Measurements from ENCODE around the gene DCBLD2. TPM values are rescaled to one million over a fixed set of nuclear protein-coding genes. Genes with fewer than 3 reads are reported as not detected.

Gene DCBLD2
- total RNA-seq, 1 experiment from 2014 or later, result 33.6 TPM

DNA sequence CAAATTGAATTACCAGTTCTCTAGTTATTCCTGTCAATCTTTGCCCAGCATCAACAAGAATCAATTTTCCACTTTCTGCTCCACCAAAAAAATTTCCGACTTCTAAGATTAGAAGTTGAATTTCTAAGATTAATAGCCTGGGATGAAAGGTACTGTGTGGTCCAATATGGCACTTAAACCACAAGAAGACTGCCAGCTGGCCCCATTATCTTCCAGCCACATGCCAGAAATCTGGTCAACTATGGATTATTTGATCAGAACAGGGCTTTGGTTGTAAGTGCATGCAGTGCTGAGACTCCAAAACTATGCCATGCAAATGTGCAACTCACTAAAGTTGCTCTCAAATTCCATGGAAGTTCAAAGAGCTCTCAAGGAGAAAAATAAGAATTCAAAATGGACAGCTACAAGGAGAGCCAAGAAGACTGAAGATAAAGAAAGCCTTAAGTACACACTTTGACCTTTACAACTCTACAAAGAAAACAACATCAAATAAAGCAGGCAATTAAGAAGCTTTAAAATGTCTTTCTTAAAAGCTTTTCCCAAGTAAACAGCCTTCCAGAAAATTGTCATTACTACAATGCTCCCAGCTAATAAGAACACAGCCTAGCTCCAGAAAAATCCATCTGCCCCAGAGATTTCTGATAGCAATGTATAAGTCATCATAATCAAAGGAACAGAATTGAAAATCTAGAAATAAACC lies 74.1 kb downstream of the DCBLD2 start:
- intact Hi-C loops (cut with micrococcal nuclease; ENCODE audit: unreplicated experiment), result loop anchor here (10.0 kb wide), 1 partner anchor 957 kb away; no protein-coding TSS in a partner anchor
- TF ChIP-seq EZH2 (IDR thresholded peaks at IDR 0.05; ENCODE audit: borderline replicate concordance, low read depth, low read length, poor library complexity, severe bottlenecking), result no peak
- TF ChIP-seq, protein P1, sequence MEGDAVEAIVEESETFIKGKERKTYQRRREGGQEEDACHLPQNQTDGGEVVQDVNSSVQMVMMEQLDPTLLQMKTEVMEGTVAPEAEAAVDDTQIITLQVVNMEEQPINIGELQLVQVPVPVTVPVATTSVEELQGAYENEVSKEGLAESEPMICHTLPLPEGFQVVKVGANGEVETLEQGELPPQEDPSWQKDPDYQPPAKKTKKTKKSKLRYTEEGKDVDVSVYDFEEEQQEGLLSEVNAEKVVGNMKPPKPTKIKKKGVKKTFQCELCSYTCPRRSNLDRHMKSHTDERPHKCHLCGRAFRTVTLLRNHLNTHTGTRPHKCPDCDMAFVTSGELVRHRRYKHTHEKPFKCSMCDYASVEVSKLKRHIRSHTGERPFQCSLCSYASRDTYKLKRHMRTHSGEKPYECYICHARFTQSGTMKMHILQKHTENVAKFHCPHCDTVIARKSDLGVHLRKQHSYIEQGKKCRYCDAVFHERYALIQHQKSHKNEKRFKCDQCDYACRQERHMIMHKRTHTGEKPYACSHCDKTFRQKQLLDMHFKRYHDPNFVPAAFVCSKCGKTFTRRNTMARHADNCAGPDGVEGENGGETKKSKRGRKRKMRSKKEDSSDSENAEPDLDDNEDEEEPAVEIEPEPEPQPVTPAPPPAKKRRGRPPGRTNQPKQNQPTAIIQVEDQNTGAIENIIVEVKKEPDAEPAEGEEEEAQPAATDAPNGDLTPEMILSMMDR (conservative IDR thresholded peaks at IDR 0.05; ENCODE audit: low read depth, low read length), result no peak
- Histone ChIP-seq H3K4me1 (ENCODE audit: insufficient read depth, low read length, poor library complexity, severe bottlenecking) (peaks cover 16% of the 10 kb centered on the region), H3K4me3 (ENCODE audit: low read depth, low read length, poor library complexity, severe bottlenecking) (no peak overlapping the region), H3K9me3 (ENCODE audit: low read depth, low read length, poor library complexity, severe bottlenecking) (no peaks in the 10 kb centered on the region), H3K36me3 (ENCODE audit: insufficient read depth, low read length, poor library complexity, severe bottlenecking) (no peaks in the 10 kb centered on the region), H3K27me3 (replicated peaks; ENCODE audit: insufficient read depth, low read depth, low read length, poor library complexity) (no peaks in the 10 kb centered on the region), H3K27ac (ENCODE audit: low read depth, low read length, poor library complexity, severe bottlenecking) (no peak overlapping the region)
- BruUV-seq (replicated peaks), result no TSS peak
- no peak for DNase-seq (ENCODE audit: low spot score)
- ChIA-PET POLR2A (ENCODE audit: low non-redundant PET) (no interaction called here), CTCF (no interaction called here)

DNA sequence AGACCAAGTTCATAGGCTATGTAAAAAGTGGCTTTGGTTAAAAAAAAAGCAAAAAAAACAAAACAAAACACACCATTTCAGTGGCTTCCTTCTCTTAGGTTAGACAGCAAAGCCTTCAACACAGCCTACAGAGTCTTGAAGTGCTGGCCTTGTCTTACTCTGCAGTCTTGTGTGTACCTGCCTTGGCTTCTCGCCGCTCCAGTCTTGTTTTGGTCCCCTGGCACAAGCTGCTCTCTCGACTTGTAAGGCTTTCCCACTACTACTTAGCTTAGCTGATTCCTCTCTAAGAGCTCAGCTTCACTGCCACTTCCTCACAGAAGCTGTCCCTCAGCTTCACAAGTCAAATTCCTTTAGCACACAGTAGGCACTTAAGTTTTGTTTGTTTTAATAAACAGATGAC lies 75.4 kb downstream of the DCBLD2 start:
- no TSS peak for BruUV-seq (replicated peaks)
- ChIA-PET POLR2A (ENCODE audit: low non-redundant PET) (no interaction called here), CTCF (interaction anchor here (0.6 kb wide), 1 partner anchor 658 kb away, joined by 5 read pairs; no protein-coding TSS in a partner anchor)
- no peak overlapping the region for H3K4me3 ChIP-seq (ENCODE audit: low read depth, low read length, poor library complexity, severe bottlenecking)
- intact Hi-C loops (cut with micrococcal nuclease; ENCODE audit: unreplicated experiment), result loop anchor here (10.0 kb wide), 1 partner anchor 959 kb away; no protein-coding TSS in a partner anchor
- H3K36me3 ChIP-seq (ENCODE audit: insufficient read depth, low read length, poor library complexity, severe bottlenecking), result no peaks in the 10 kb centered on the region
- H3K4me1 ChIP-seq (ENCODE audit: insufficient read depth, low read length, poor library complexity, severe bottlenecking), result peaks cover 16% of the 10 kb centered on the region
- TF ChIP-seq, protein P1 (conservative IDR thresholded peaks at IDR 0.05; ENCODE audit: low read depth, low read length), result no peak
- TF ChIP-seq EZH2 (IDR thresholded peaks at IDR 0.05; ENCODE audit: borderline replicate concordance, low read depth, low read length, poor library complexity, severe bottlenecking), result no peak
- H3K9me3 ChIP-seq (ENCODE audit: low read depth, low read length, poor library complexity, severe bottlenecking), result no peaks in the 10 kb centered on the region
- no peak overlapping the region for H3K27ac ChIP-seq (ENCODE audit: low read depth, low read length, poor library complexity, severe bottlenecking)
- DNase-seq (ENCODE audit: low spot score), result no peak
- H3K27me3 ChIP-seq (replicated peaks; ENCODE audit: insufficient read depth, low read depth, low read length, poor library complexity), result no peaks in the 10 kb centered on the region

DNA sequence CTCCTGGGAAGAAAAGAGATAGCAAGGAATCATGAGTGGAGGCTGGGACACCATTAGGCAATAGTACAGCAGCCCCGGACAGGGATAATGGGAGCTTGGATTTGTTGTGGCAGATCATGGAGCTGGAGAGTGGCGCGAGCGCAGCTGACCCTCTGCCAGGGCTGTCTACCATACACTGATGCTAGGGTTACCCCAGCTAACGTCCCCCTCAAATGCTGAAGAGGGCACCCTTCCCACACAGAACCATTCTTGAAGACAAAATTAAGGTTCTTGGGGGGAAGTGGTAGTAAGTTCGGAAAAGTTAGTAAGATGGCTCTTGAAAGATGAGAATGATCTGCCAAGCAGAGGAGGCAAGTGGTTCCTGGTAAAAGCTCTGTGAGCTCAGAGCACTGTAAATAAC lies 77.2 kb downstream of the DCBLD2 start:
- intact Hi-C loops (cut with micrococcal nuclease; ENCODE audit: unreplicated experiment), result loop anchor here (5.0 to 10.0 kb wide), 3 partner anchors 78 to 961 kb away; partner anchors contain the start of gene DCBLD2
- Histone ChIP-seq H3K4me1 (ENCODE audit: insufficient read depth, low read length, poor library complexity, severe bottlenecking) (peaks cover 16% of the 10 kb centered on the region), H3K27me3 (replicated peaks; ENCODE audit: insufficient read depth, low read depth, low read length, poor library complexity) (no peaks in the 10 kb centered on the region), H3K36me3 (ENCODE audit: insufficient read depth, low read length, poor library complexity, severe bottlenecking) (no peaks in the 10 kb centered on the region), H3K4me3 (ENCODE audit: low read depth, low read length, poor library complexity, severe bottlenecking) (no peak overlapping the region), H3K27ac (ENCODE audit: low read depth, low read length, poor library complexity, severe bottlenecking) (no peak overlapping the region), H3K9me3 (ENCODE audit: low read depth, low read length, poor library complexity, severe bottlenecking) (no peaks in the 10 kb centered on the region)
- TF ChIP-seq, protein P1 (conservative IDR thresholded peaks at IDR 0.05; ENCODE audit: low read depth, low read length), result peak; percentile 52
- TF ChIP-seq EZH2 (IDR thresholded peaks at IDR 0.05; ENCODE audit: borderline replicate concordance, low read depth, low read length, poor library complexity, severe bottlenecking), result no peak
- no TSS peak for BruUV-seq (replicated peaks)
- POLR2A ChIA-PET (ENCODE audit: low non-redundant PET), result no interaction called here
- CTCF ChIA-PET, result interaction anchor here (1.2 to 1.8 kb wide), 2 partner anchors 9 to 170 kb away, joined by 3 to 7 read pairs; no protein-coding TSS in a partner anchor
- peak; percentile 67 for DNase-seq (ENCODE audit: low spot score)
